OCI-LY3 (cell line): ENCODE results near the gene BAZ2B.

Source experiments
- H2AFZ ChIP-seq: fragments of 200-600, 300-600 bp; shearing (Covaris generic); 2 replicates; pipeline ENCODE4 v1.6.0; 2014; ENCODE audit warnings: antibody characterized with exemption, low read depth, low read length
- H3K27ac ChIP-seq: fragments of 200-600, 300-600 bp; sonication (generic); 2 replicates; pipeline ENCODE4 v1.5.1; 2014; ENCODE audit warnings: mild to moderate bottlenecking, low read length, moderate library complexity, mixed read lengths
- H3K27me3 ChIP-seq: fragments of 200-600, 300-600 bp; sonication (generic); 2 replicates; pipeline ENCODE4 v1.6.1; 2014; ENCODE audit warnings: low read depth, low read length, mixed read lengths
- H3K36me3 ChIP-seq: fragments of 200-600, 300-600 bp; sonication (generic); replicated peaks from 2 replicates; pipeline ENCODE3; 2014; ENCODE audit warnings: low read depth, low read length, mixed read lengths
- H3K4me1 ChIP-seq: fragments of 300-600, 200-600 bp; sonication (generic); 2 replicates; pipeline ENCODE4 v1.6.1; 2014; ENCODE audit warnings: low read length, mixed read lengths
- H3K4me2 ChIP-seq: fragments of 200-600, 300-600 bp; sonication (generic); 2 replicates; pipeline ENCODE4 v1.6.1; 2014; ENCODE audit warnings: low read length, mixed read lengths
- H3K4me3 ChIP-seq: fragments of 300-600, 200-600 bp; sonication (generic); 2 replicates; pipeline ENCODE4 v1.5.1; 2014; ENCODE audit warnings: antibody characterized with exemption, mild to moderate bottlenecking, low read length, moderate library complexity
- H3K79me2 ChIP-seq: fragments of 300-600, 200-600 bp; shearing (Covaris generic); 2 replicates; pipeline ENCODE4 v1.6.1; 2014; ENCODE audit warnings: mild to moderate bottlenecking, low read length, mixed read lengths
- H3K9ac ChIP-seq: fragments of 300-600, 200-600 bp; shearing (Covaris generic); 2 replicates; pipeline ENCODE4 v1.6.0; 2014; ENCODE audit warnings: mild to moderate bottlenecking, low read length, moderate library complexity
- H3K9me3 ChIP-seq: fragments of 200-600, 300-600 bp; shearing (Covaris generic); 2 replicates; pipeline ENCODE4 v1.6.1; 2014; ENCODE audit warnings: low read length, mixed read lengths; ENCODE audit not compliant: insufficient read depth
- H4K20me1 ChIP-seq: fragments of 200-600, 300-600 bp; sonication (generic); 2 replicates; pipeline ENCODE4 v1.6.1; 2016; ENCODE audit warnings: low read length, mixed read lengths; ENCODE audit not compliant: insufficient read depth
- EZH2phosphoT487 ChIP-seq: fragments of 200-600 bp; shearing (Covaris generic); IDR thresholded peaks from 2 replicates; pipeline ENCODE4 v1.6.1; 2018; ENCODE audit warnings: antibody characterized with exemption, mixed run types, low read depth
- TF ChIP-seq, protein P1 (sequence below): fragments of 200-600, 300-600 bp; sonication (generic); IDR thresholded peaks from 2 replicates; pipeline ENCODE4 v1.5.1; 2014; ENCODE audit warnings: antibody characterized with exemption, low read length, low read depth

BAZ2B gene

GRCh38 chr2:159279700-159280099 is 336.6 kb downstream of the BAZ2B start:
- Histone ChIP-seq H3K36me3 (no peaks in the 10 kb centered on the region), H4K20me1 (no peaks in the 10 kb centered on the region)
- TF ChIP-seq, protein P1, sequence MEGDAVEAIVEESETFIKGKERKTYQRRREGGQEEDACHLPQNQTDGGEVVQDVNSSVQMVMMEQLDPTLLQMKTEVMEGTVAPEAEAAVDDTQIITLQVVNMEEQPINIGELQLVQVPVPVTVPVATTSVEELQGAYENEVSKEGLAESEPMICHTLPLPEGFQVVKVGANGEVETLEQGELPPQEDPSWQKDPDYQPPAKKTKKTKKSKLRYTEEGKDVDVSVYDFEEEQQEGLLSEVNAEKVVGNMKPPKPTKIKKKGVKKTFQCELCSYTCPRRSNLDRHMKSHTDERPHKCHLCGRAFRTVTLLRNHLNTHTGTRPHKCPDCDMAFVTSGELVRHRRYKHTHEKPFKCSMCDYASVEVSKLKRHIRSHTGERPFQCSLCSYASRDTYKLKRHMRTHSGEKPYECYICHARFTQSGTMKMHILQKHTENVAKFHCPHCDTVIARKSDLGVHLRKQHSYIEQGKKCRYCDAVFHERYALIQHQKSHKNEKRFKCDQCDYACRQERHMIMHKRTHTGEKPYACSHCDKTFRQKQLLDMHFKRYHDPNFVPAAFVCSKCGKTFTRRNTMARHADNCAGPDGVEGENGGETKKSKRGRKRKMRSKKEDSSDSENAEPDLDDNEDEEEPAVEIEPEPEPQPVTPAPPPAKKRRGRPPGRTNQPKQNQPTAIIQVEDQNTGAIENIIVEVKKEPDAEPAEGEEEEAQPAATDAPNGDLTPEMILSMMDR: no peak

DNA sequence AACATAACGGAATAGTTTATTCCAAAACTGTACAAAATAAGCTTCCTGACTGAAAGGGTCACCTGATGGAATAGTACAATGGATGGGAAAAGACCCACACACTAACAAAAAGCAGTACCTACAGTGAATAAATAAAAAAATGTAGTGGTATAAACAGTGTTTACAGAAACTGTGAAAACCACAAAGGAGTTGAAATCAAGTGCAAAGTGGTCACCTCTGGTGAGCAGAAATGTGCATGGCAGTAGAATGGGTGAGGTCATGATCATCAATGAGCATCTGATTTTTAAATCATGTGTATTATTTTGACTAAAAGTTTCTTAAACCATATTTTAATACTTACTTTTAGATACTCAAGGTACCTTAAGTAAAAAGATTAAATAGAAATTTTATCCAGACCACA is 341.2 kb downstream of the BAZ2B start:
- H3K27ac ChIP-seq: no peak overlapping the region
- H3K4me3 ChIP-seq: no peak overlapping the region
- H2AFZ ChIP-seq: no peak overlapping the region
- no peak for TF ChIP-seq EZH2phosphoT487
- TF ChIP-seq, protein P1: no peak
- H3K4me1 ChIP-seq: no peaks in the 10 kb centered on the region
- H3K27me3 ChIP-seq: no peaks in the 10 kb centered on the region
- no peak overlapping the region for H3K4me2 ChIP-seq
- H3K36me3 ChIP-seq: peaks cover 3% of the 10 kb centered on the region
- no peak overlapping the region for H3K9ac ChIP-seq
- H4K20me1 ChIP-seq: no peaks in the 10 kb centered on the region
- no peaks in the 10 kb centered on the region for H3K9me3 ChIP-seq
- no peaks in the 10 kb centered on the region for H3K79me2 ChIP-seq

More at GRCh38 chr2:159279700-159280099, 336.6 kb downstream of the BAZ2B start:
- H3K4me3 ChIP-seq: no peak overlapping the region
- no peak overlapping the region for H2AFZ ChIP-seq
- H3K27me3 ChIP-seq: no peaks in the 10 kb centered on the region
- H3K79me2 ChIP-seq: no peaks in the 10 kb centered on the region
- H3K9me3 ChIP-seq: no peaks in the 10 kb centered on the region
- H3K4me2 ChIP-seq: no peak overlapping the region
- H3K4me1 ChIP-seq: no peaks in the 10 kb centered on the region
- H3K9ac ChIP-seq: no peak overlapping the region
- H3K27ac ChIP-seq: no peak overlapping the region

DNA sequence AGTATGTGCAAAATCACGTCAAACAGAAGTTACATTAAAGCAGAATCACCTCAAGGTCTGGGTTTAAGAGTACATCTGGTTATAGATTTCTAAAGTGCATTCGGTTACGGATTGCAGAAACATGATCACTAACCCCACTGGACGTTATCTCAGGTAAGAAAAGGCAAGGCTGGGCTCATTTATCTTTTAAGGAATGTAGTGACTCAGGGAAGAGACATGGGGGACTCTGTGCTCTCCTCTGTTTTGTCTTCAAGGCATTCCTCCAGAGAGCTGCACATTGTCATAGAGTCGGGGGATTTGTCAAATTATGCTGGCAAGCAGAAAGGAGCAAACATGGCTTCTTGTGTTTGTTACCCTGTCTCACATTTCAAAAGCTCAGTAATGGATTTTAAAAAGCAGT is 344.2 kb downstream of the BAZ2B start:
- Histone ChIP-seq H4K20me1 (no peaks in the 10 kb centered on the region), H3K4me3 (no peak overlapping the region), H3K4me2 (no peak overlapping the region), H3K4me1 (no peaks in the 10 kb centered on the region), H3K36me3 (peaks cover 3% of the 10 kb centered on the region), H3K79me2 (no peaks in the 10 kb centered on the region), H3K9me3 (no peaks in the 10 kb centered on the region), H3K27me3 (no peaks in the 10 kb centered on the region), H3K9ac (no peak overlapping the region), H3K27ac (no peak overlapping the region), H2AFZ (no peak overlapping the region)
- TF ChIP-seq, protein P1: no peak
- TF ChIP-seq EZH2phosphoT487: no peak

DNA sequence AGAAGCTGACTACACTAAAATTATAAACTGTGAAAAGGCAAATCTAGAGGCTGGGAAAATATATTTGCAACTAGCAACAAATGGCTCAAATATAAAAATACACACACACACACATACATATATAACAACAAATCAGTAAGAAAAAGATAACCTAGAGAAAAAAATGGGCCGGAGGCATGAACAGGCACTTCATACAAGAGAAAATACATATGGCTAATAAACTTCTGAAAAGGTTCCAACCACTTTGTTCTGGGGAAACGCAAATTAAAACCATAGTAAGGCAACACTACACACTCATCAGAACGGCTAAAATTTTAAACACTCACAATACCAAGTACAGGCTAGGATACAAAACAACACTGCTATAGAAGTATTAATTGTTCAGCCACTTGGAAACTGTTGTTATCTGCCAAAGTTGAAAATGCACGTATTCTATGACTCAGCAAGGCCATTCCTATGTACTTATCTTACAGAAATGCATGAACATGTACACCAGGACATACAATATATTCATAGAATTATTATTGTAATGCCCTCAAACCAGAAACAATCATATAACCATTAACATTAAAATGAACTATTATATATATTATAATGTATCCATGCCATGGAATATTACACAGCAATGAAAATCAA is 345.5 kb downstream of the BAZ2B start:
- no peaks in the 10 kb centered on the region for H3K27me3 ChIP-seq
- no peaks in the 10 kb centered on the region for H3K4me1 ChIP-seq
- H2AFZ ChIP-seq: no peak overlapping the region
- no peak overlapping the region for H3K27ac ChIP-seq
- no peak overlapping the region for H3K4me3 ChIP-seq
- TF ChIP-seq EZH2phosphoT487: no peak
- TF ChIP-seq, protein P1: no peak
- no peaks in the 10 kb centered on the region for H3K79me2 ChIP-seq
- H3K9ac ChIP-seq: no peak overlapping the region
- no peaks in the 10 kb centered on the region for H4K20me1 ChIP-seq
- H3K36me3 ChIP-seq: peaks cover 3% of the 10 kb centered on the region
- no peaks in the 10 kb centered on the region for H3K9me3 ChIP-seq
- no peak overlapping the region for H3K4me2 ChIP-seq
